ENCODE results near the gene PRCP. TPM values are rescaled to one million over a fixed set of nuclear protein-coding genes. Genes with fewer than 3 reads are reported as not detected.

Gene PRCP
- total and polyA plus RNA-seq, 12 donors: 29.9 to 196 (median 133) TPM

DNA sequence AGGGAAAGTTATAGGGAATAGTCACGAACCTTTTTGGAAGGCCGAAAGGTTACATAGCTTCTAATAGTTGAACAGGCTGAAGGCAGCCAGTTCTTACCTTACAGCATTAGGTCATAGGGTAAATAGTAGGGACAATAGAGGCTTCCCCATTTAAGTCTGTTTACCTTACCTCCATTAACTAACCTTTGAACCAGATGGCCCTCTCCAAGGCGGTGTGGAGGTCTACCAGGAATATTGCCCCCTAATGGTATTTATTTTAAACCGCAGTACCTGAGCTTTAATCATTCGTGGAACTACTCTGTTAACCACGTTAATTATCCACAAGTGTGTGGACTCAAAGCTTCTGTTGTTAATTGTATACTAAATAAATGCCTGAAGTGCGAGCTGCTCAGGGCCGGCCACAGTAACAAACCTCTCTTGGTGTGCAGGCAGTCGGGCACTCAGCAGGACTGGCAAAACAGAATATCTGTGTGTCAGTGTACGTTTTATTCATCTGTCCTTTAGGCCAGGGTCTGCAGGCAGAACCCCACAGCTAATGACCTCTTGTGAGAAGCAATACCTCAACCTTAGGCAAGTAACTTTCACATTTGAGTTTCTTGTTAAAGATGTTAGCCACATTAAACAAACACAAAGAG is 81.7 kb downstream of the PRCP start:
- Histone ChIP-seq H3K9me3 (replicated peaks in 1 of 3) (no peaks in the 10 kb centered on the region), H3K4me3 (no peak overlapping the region), H3K4me1 (replicated peaks in 1 of 2) (peaks cover 0 to 2% of the 10 kb centered on the region in 2 donors), H3K27ac (no peak overlapping the region), H3K27me3 (no peaks in the 10 kb centered on the region), H3K36me3 (replicated peaks in 1 of 2) (no peaks in the 10 kb centered on the region)
- TF ChIP-seq POLR2A (IDR thresholded peaks at IDR 0.05): no peak
- TF ChIP-seq, protein P1, sequence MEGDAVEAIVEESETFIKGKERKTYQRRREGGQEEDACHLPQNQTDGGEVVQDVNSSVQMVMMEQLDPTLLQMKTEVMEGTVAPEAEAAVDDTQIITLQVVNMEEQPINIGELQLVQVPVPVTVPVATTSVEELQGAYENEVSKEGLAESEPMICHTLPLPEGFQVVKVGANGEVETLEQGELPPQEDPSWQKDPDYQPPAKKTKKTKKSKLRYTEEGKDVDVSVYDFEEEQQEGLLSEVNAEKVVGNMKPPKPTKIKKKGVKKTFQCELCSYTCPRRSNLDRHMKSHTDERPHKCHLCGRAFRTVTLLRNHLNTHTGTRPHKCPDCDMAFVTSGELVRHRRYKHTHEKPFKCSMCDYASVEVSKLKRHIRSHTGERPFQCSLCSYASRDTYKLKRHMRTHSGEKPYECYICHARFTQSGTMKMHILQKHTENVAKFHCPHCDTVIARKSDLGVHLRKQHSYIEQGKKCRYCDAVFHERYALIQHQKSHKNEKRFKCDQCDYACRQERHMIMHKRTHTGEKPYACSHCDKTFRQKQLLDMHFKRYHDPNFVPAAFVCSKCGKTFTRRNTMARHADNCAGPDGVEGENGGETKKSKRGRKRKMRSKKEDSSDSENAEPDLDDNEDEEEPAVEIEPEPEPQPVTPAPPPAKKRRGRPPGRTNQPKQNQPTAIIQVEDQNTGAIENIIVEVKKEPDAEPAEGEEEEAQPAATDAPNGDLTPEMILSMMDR (IDR thresholded peaks at IDR 0.05): no peak
- no peak for DNase-seq
- 80 to 90% (median 85%) methylated on average over 10 of the region's 10 CpGs for WGBS, 4 donors
- intact Hi-C loops (cut with DNase I): no loop called here

DNA sequence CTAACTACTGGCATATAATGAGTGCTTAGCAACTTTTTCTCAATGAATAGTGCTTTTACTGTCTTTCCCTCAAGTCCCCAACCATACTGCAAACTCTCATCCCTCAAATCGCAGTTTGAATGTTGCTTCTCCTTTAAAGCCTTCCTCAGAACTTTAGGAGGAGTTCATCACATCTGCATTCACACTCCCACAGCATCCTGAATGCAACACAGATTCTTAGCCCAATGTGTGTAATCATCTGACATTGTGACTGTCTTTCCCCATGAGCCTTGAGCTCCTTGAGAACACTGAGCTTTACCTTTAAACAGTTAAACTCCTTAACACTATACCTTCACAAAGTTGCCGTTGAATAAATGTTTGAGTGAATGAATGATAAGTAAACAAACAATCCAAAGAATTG is 84.8 kb downstream of the PRCP start:
- Histone ChIP-seq H3K4me3 (no peak overlapping the region), H3K4me1 (replicated peaks in 1 of 2) (no peaks in the 10 kb centered on the region), H3K36me3 (replicated peaks in 1 of 2) (no peaks in the 10 kb centered on the region), H3K27ac (no peak overlapping the region), H3K9me3 (replicated peaks in 1 of 3) (no peaks in the 10 kb centered on the region), H3K27me3 (no peaks in the 10 kb centered on the region)
- no peak for TF ChIP-seq POLR2A (IDR thresholded peaks at IDR 0.05)
- TF ChIP-seq, protein P1 (IDR thresholded peaks at IDR 0.05): no peak
- no peak for DNase-seq
- 58 to 78% (median 70%) methylated on average over 2 of the region's 2 CpGs for WGBS, 4 donors
- intact Hi-C loops (cut with DNase I): no loop called here

- no peaks in the 10 kb centered on the region for H3K9me3 ChIP-seq (replicated peaks in 1 of 3)
- intact Hi-C loops (cut with DNase I): no loop called here
- no peaks in the 10 kb centered on the region for H3K27me3 ChIP-seq
- no peak overlapping the region for H3K4me3 ChIP-seq
- H3K4me1 ChIP-seq (replicated peaks in 1 of 2): no peaks in the 10 kb centered on the region
- WGBS, 4 donors: 75 to 91% (median 75%) methylated on average over 3 to 4 of the region's 4 CpGs
- no peak for TF ChIP-seq POLR2A (IDR thresholded peaks at IDR 0.05)
- TF ChIP-seq, protein P1 (IDR thresholded peaks at IDR 0.05): no peak
- DNase-seq: no peak
- no peak overlapping the region for H3K27ac ChIP-seq
- H3K36me3 ChIP-seq (replicated peaks in 1 of 2): no peaks in the 10 kb centered on the region
Measured at GRCh38 chr11:82814379-82814778, 85.9 kb downstream of the PRCP start.

- Histone ChIP-seq H3K27ac (no peak overlapping the region), H3K4me1 (replicated peaks in 1 of 2) (no peaks in the 10 kb centered on the region), H3K27me3 (peaks cover 3% of the 10 kb centered on the region), H3K9me3 (replicated peaks in 1 of 3) (no peaks in the 10 kb centered on the region), H3K4me3 (no peak overlapping the region), H3K36me3 (replicated peaks in 1 of 2) (no peaks in the 10 kb centered on the region)
- no peak for DNase-seq
- WGBS, 4 donors: 75 to 96% (median 85%) methylated on average over 4 to 8 of the region's 8 CpGs
- TF ChIP-seq, protein P1 (IDR thresholded peaks at IDR 0.05): no peak
- TF ChIP-seq POLR2A (IDR thresholded peaks at IDR 0.05): no peak
- intact Hi-C loops (cut with DNase I): no loop called here
Measured at GRCh38 chr11:82811369-82811768, 88.9 kb downstream of the PRCP start.

All from adrenal gland (tissue), 12 donors.